ENCODE measurements around the gene INSYN2B. TPM values are rescaled to one million over a fixed set of nuclear protein-coding genes. Genes with fewer than 3 reads are reported as not detected.

The INSYN2B gene
- total and polyA plus RNA-seq, 2 of the 8 experiments (the other 6 are each of a cell fraction or from before 2014, with no cell fraction given): not detected

DNA sequence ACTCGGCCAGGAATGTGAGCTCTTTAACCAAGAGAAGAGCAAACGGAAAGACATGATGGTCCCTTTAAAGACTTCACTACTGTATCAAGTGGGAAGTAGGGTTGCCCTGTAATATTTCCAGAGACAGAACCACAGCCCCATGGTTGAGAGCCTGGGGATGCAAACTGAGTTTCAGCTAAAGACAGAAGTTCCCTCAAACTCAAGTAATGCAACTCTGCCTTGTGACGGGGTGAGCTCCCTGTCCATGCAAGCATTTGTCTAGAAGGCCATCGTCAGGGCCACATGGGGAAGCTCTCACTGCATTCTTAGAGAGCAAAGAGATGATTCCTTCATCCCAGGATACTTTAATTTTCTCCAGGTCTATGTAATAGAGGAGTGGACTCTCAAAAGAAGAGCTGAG, 82.8 kb downstream of the INSYN2B start (continued):
- TF ChIP-seq, protein P1, sequence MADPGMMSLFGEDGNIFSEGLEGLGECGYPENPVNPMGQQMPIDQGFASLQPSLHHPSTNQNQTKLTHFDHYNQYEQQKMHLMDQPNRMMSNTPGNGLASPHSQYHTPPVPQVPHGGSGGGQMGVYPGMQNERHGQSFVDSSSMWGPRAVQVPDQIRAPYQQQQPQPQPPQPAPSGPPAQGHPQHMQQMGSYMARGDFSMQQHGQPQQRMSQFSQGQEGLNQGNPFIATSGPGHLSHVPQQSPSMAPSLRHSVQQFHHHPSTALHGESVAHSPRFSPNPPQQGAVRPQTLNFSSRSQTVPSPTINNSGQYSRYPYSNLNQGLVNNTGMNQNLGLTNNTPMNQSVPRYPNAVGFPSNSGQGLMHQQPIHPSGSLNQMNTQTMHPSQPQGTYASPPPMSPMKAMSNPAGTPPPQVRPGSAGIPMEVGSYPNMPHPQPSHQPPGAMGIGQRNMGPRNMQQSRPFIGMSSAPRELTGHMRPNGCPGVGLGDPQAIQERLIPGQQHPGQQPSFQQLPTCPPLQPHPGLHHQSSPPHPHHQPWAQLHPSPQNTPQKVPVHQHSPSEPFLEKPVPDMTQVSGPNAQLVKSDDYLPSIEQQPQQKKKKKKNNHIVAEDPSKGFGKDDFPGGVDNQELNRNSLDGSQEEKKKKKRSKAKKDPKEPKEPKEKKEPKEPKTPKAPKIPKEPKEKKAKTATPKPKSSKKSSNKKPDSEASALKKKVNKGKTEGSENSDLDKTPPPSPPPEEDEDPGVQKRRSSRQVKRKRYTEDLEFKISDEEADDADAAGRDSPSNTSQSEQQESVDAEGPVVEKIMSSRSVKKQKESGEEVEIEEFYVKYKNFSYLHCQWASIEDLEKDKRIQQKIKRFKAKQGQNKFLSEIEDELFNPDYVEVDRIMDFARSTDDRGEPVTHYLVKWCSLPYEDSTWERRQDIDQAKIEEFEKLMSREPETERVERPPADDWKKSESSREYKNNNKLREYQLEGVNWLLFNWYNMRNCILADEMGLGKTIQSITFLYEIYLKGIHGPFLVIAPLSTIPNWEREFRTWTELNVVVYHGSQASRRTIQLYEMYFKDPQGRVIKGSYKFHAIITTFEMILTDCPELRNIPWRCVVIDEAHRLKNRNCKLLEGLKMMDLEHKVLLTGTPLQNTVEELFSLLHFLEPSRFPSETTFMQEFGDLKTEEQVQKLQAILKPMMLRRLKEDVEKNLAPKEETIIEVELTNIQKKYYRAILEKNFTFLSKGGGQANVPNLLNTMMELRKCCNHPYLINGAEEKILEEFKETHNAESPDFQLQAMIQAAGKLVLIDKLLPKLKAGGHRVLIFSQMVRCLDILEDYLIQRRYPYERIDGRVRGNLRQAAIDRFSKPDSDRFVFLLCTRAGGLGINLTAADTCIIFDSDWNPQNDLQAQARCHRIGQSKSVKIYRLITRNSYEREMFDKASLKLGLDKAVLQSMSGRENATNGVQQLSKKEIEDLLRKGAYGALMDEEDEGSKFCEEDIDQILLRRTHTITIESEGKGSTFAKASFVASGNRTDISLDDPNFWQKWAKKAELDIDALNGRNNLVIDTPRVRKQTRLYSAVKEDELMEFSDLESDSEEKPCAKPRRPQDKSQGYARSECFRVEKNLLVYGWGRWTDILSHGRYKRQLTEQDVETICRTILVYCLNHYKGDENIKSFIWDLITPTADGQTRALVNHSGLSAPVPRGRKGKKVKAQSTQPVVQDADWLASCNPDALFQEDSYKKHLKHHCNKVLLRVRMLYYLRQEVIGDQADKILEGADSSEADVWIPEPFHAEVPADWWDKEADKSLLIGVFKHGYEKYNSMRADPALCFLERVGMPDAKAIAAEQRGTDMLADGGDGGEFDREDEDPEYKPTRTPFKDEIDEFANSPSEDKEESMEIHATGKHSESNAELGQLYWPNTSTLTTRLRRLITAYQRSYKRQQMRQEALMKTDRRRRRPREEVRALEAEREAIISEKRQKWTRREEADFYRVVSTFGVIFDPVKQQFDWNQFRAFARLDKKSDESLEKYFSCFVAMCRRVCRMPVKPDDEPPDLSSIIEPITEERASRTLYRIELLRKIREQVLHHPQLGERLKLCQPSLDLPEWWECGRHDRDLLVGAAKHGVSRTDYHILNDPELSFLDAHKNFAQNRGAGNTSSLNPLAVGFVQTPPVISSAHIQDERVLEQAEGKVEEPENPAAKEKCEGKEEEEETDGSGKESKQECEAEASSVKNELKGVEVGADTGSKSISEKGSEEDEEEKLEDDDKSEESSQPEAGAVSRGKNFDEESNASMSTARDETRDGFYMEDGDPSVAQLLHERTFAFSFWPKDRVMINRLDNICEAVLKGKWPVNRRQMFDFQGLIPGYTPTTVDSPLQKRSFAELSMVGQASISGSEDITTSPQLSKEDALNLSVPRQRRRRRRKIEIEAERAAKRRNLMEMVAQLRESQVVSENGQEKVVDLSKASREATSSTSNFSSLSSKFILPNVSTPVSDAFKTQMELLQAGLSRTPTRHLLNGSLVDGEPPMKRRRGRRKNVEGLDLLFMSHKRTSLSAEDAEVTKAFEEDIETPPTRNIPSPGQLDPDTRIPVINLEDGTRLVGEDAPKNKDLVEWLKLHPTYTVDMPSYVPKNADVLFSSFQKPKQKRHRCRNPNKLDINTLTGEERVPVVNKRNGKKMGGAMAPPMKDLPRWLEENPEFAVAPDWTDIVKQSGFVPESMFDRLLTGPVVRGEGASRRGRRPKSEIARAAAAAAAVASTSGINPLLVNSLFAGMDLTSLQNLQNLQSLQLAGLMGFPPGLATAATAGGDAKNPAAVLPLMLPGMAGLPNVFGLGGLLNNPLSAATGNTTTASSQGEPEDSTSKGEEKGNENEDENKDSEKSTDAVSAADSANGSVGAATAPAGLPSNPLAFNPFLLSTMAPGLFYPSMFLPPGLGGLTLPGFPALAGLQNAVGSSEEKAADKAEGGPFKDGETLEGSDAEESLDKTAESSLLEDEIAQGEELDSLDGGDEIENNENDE (IDR thresholded peaks at IDR 0.05; ENCODE audit: insufficient replicate concordance, low read length): no peak
- TF ChIP-seq POU5F1 (IDR thresholded peaks at IDR 0.05; ENCODE audit: low read depth, low read length): no peak
- no peak for TF ChIP-seq GTF2F1 (IDR thresholded peaks at IDR 0.05; ENCODE audit: borderline replicate concordance, low read depth, low read length)
- no peak for TF ChIP-seq KDM1A (IDR thresholded peaks at IDR 0.05; ENCODE audit: borderline replicate concordance, low read length)
- no peak for TF ChIP-seq MAFK (IDR thresholded peaks at IDR 0.05; ENCODE audit: low read depth, low read length)
- no peak for TF ChIP-seq CHD2 (IDR thresholded peaks at IDR 0.05; ENCODE audit: low read length)
- TF ChIP-seq CREB1 (IDR thresholded peaks at IDR 0.05): no peak
- no peak for TF ChIP-seq TBP (IDR thresholded peaks at IDR 0.05; ENCODE audit: low read depth, low read length)
- no peak for TF ChIP-seq NANOG (IDR thresholded peaks at IDR 0.05; ENCODE audit: insufficient read depth, low read depth, low read length, poor library complexity, severe bottlenecking)
- no peak for TF ChIP-seq KDM5A (IDR thresholded peaks at IDR 0.05; ENCODE audit: low read length)
